Transverse colon (tissue), 4 donors: ENCODE data around the gene GPR17. TPM values are rescaled to one million over a fixed set of nuclear protein-coding genes. Genes with fewer than 3 reads are reported as not detected.
A peak's percentile ranks its signal among the peaks of the same experiment; 100 is the strongest.

Experiments
- DNase-seq: peaks from one replicate; pipeline ENCODE4 v3.0.0-alpha.2; 2019
- H3K27ac ChIP-seq, 4 donors: fragments of 200-600 bp; sonication (generic); 2 replicates each; pipeline ENCODE4 v1.5.1; 2016 to 2018; ENCODE audit warnings: inconsistent platforms in 4 of 4
- H3K27me3 ChIP-seq: fragments of 200-600 bp; sonication (generic); 2 replicates; pipeline ENCODE4 v1.5.1; 2017; ENCODE audit warnings: inconsistent platforms
- H3K36me3 ChIP-seq, 4 donors: fragments of 200-600 bp; sonication (generic); 2 replicates each; pipeline ENCODE4 v1.5.1; 2017 to 2019; ENCODE audit warnings: inconsistent platforms in 4 of 4
- H3K4me1 ChIP-seq, 4 donors: fragments of 200-600 bp; sonication (generic); 2 replicates each; pipeline ENCODE4 v1.5.1; 2017 to 2020; ENCODE audit warnings: inconsistent platforms in 4 of 4
- H3K4me3 ChIP-seq, 4 donors: fragments of 200-600 bp; sonication (generic); 1 replicate in 1 of 4; 2 replicates in 3 of 4; pipeline versions ENCODE4 v1.5.1 to v1.6.1; 2017 to 2019; ENCODE audit warnings: inconsistent platforms in 4 of 4
- H3K9me3 ChIP-seq, 2 donors: fragments of 200-600 bp; sonication (generic); 2 replicates each; pipeline ENCODE4 v1.5.1; 2017 to 2019; ENCODE audit warnings: inconsistent platforms in 2 of 2
- CTCF ChIP-seq, 5 experiments: fragments of 200-600 bp in 3 of 5; fragments of 450-650 bp in 2 of 5; sonication (generic) in 3 of 5; IDR thresholded peaks; 1 replicate in 2 of 5; 2 replicates in 3 of 5; pipeline ENCODE4 v1.5.1; 2016 to 2017; ENCODE audit warnings: antibody characterized with exemption in 5 of 5, inconsistent platforms in 3 of 5, mild to moderate bottlenecking in 2 of 5, moderate library complexity in 1 of 5
- EP300 ChIP-seq: sonication (generic); formaldehyde crosslinking; IDR thresholded peaks from one replicate; pipeline ENCODE4 v1.6.1; 2017; ENCODE audit warnings: antibody characterized with exemption, low read depth
- POLR2A ChIP-seq: fragments of 450-650 bp; IDR thresholded peaks from one replicate; pipeline ENCODE4 v1.6.1; 2016; ENCODE audit warnings: antibody characterized with exemption, mild to moderate bottlenecking, moderate library complexity
- POLR2AphosphoS5 ChIP-seq, 3 donors: sonication (generic); formaldehyde crosslinking; IDR thresholded peaks; one replicate each; pipeline ENCODE4 v1.6.1; 2016; ENCODE audit warnings: antibody characterized with exemption in 3 of 3
- WGBS, 2 donors: methylation state at CpG; one replicate each; pipeline ENCODE4 v1.1.5; 2018; ENCODE audit warnings: low coverage in 1 of 2; 5-methylcytosine and 5-hydroxymethylcytosine counted together
- in situ Hi-C, 4 donors: fragments of 200-750 bp; cut with MboI; loops; one replicate each; pipeline versions ENCODE4 v1.15.0 to v1.15.1; 2017; ENCODE audit warnings: low sequenced_read_pairs in 3 of 4, low pct_ligation_motif_present in 1 of 4, low pct_unique_long_range_greater_than_20kb in 1 of 4
- intact Hi-C: fragments of 100-400 bp; cut with DNase I; formaldehyde crosslinking; loops from one replicate; pipeline ENCODE4 v1.15.1; 2023; ENCODE audit warnings: low total_unique reads
- total RNA-seq, 4 donors: library from RNA; depleted of rRNA; stranded (reverse); fragments of >200 nt; gene quantifications; one replicate each; pipeline ENCODE4 v1.1.0, GENCODE V29; 2016

GPR17 gene
- total RNA-seq, 4 donors from 2014 or later: 0.14 TPM; not detected in 3

- intact Hi-C loops (no loop called here), in situ Hi-C loops (no loop called here)
- H3K27ac ChIP-seq: peak overlapping the region; percentile 81 to 91 (median 86)
- no peak overlapping the region for H3K4me3 ChIP-seq
- peak; percentile 71 for DNase-seq
- 60 to 71% methylated on average over 6 to 14 of the region's 14 CpGs for WGBS, 2 donors
- no peaks in the 10 kb centered on the region for H3K27me3 ChIP-seq
- TF ChIP-seq EP300 (peak; percentile 96), POLR2A (no peak), POLR2AphosphoS5 (IDR thresholded peaks at IDR 0.05) (peak; percentile 82 to 93 (median 85)), CTCF (IDR thresholded peaks at IDR 0.05) (no peak)
- H3K4me1 ChIP-seq: peaks cover 33 to 73% (median 55%) of the 10 kb centered on the region in 4 donors
- H3K36me3 ChIP-seq: no peaks in the 10 kb centered on the region
- H3K9me3 ChIP-seq: no peaks in the 10 kb centered on the region
Observed at GRCh38 chr2:127651971-127652550, 6.1 kb downstream of the GPR17 start.

- in situ Hi-C loops: no loop called here
- peaks cover 38 to 68% (median 54%) of the 10 kb centered on the region in 4 donors for H3K4me1 ChIP-seq
- intact Hi-C loops: no loop called here
- no peaks in the 10 kb centered on the region for H3K27me3 ChIP-seq
- DNase-seq: no peak
- WGBS, 2 donors: 76% methylated on average over 23 of the region's 25 CpGs; no CpG with 5 or more reads in 1 of the 2 donors
- H3K9me3 ChIP-seq: no peaks in the 10 kb centered on the region
- H3K27ac ChIP-seq: peak overlapping the region; percentile 81 to 91 (median 86)
- no peak overlapping the region for H3K4me3 ChIP-seq
- TF ChIP-seq CTCF (IDR thresholded peaks at IDR 0.05): no peak
- no peak for TF ChIP-seq EP300
- no peak for TF ChIP-seq POLR2A
- no peak for TF ChIP-seq POLR2AphosphoS5 (IDR thresholded peaks at IDR 0.05)
- H3K36me3 ChIP-seq: no peaks in the 10 kb centered on the region
Observed at GRCh38 chr2:127652786-127653357, 6.9 kb downstream of the GPR17 start.

GRCh38 chr2:127653421-127654083 lies 7.6 kb downstream of the GPR17 start:
- no peak for DNase-seq
- no peaks in the 10 kb centered on the region for H3K36me3 ChIP-seq
- H3K4me1 ChIP-seq: peaks cover 38 to 69% (median 51%) of the 10 kb centered on the region in 4 donors
- H3K4me3 ChIP-seq: no peak overlapping the region
- no peaks in the 10 kb centered on the region for H3K27me3 ChIP-seq
- WGBS, 2 donors: 76 to 77% methylated on average over 8 to 16 of the region's 16 CpGs
- H3K9me3 ChIP-seq: no peaks in the 10 kb centered on the region
- peak overlapping the region; percentile 81 to 91 (median 86) for H3K27ac ChIP-seq
- in situ Hi-C loops: no loop called here
- intact Hi-C loops: loop anchor here (2.0 kb wide), 1 partner anchor 21 kb away; the partner anchor contains the start of gene LIMS2
- no peak for TF ChIP-seq CTCF (IDR thresholded peaks at IDR 0.05)
- TF ChIP-seq EP300: no peak
- TF ChIP-seq POLR2A: no peak
- no peak for TF ChIP-seq POLR2AphosphoS5 (IDR thresholded peaks at IDR 0.05)

GRCh38 chr2:127654084-127654837 lies 8.3 kb downstream of the GPR17 start:
- Histone ChIP-seq H3K4me3 (no peak overlapping the region), H3K36me3 (no peaks in the 10 kb centered on the region), H3K9me3 (no peaks in the 10 kb centered on the region), H3K4me1 (peaks cover 41 to 71% (median 49%) of the 10 kb centered on the region in 4 donors), H3K27me3 (no peaks in the 10 kb centered on the region), H3K27ac (peak overlapping the region; percentile 81 to 91 (median 86))
- in situ Hi-C loops: no loop called here
- no peak for DNase-seq
- TF ChIP-seq POLR2A: no peak
- no peak for TF ChIP-seq POLR2AphosphoS5 (IDR thresholded peaks at IDR 0.05)
- TF ChIP-seq EP300: no peak
- no peak for TF ChIP-seq CTCF (IDR thresholded peaks at IDR 0.05)
- intact Hi-C loops: loop anchor here (2.0 kb wide), 1 partner anchor 21 kb away; the partner anchor contains the start of gene LIMS2
- 81% methylated on average over 14 of the region's 24 CpGs; no CpG with 5 or more reads in 1 of the 2 donors for WGBS, 2 donors
